ENCODE measurements around the gene PCDHGB2. TPM values are rescaled to one million over a fixed set of nuclear protein-coding genes. Genes with fewer than 3 reads are reported as not detected.

The PCDHGB2 gene
- total and polyA plus RNA-seq, 2 of the 4 experiments (the other 2 are of a cell fraction), result 2.6 to 3.0 TPM

GRCh38 chr5:141345327-141345726 is 14.5 kb upstream of the PCDHGB2 start:
- Histone ChIP-seq H3K36me3 (ENCODE audit: control insufficient read depth, insufficient read depth, low read length) (0 out of 2 replicates have a peak, but pooled peaks cover 2% of the 10 kb centered on the region), H3K23ac (ENCODE audit: low read depth, low read length) (no peak overlapping the region), H3K9me3 (ENCODE audit: control insufficient read depth, insufficient read depth, low read length) (peaks cover 29% of the 10 kb centered on the region), H2BK15ac (ENCODE audit: low read depth, low read length) (no peak overlapping the region), H3K4me2 (ENCODE audit: low read depth, low read length) (no peak overlapping the region), H4K5ac (ENCODE audit: low read depth, low read length) (no peak overlapping the region), H2BK20ac (ENCODE audit: low read depth, low read length) (no peak overlapping the region), H4K20me1 (ENCODE audit: insufficient read depth, low read length) (no peaks in the 10 kb centered on the region), H2AK5ac (ENCODE audit: low read depth, low read length) (no peak overlapping the region), H2AK9ac (replicated peaks; ENCODE audit: low read depth, low read length, poor library complexity) (no peak overlapping the region), H4K91ac (ENCODE audit: insufficient read depth, low read depth, low read length) (no peak overlapping the region), H3K14ac (replicated peaks; ENCODE audit: low read depth, low read length) (no peak overlapping the region), H3K9me1 (ENCODE audit: insufficient read depth, low read length) (no peaks in the 10 kb centered on the region), H2AFZ (replicated peaks; ENCODE audit: low read length, poor library complexity) (no peak overlapping the region), H3K79me1 (ENCODE audit: low read depth in 1 of 2, low read length in 2 of 2) (no peaks in the 10 kb centered on the region), H3K4me3 (ENCODE audit: insufficient read depth, low read depth, low read length) (no peak overlapping the region), H3K4ac (ENCODE audit: low read depth, low read length) (no peak overlapping the region), H4K8ac (ENCODE audit: low read depth in 2 of 2, low read length in 2 of 2) (no peak overlapping the region), H2BK5ac (ENCODE audit: low read depth, low read length, poor library complexity, severe bottlenecking) (no peak overlapping the region), H3K9ac (ENCODE audit: low read depth, low read length) (no peak overlapping the region), H3K18ac (ENCODE audit: low read depth, low read length) (no peak overlapping the region), H2BK120ac (ENCODE audit: low read depth, low read length) (no peak overlapping the region), H3K27ac (ENCODE audit: insufficient read depth, low read length) (no peak overlapping the region), H3K27me3 (ENCODE audit: control insufficient read depth, insufficient read depth, low read length) (no peaks in the 10 kb centered on the region), H3K4me1 (ENCODE audit: control insufficient read depth, insufficient read depth, low read length) (no peaks in the 10 kb centered on the region), H3K56ac (ENCODE audit: extremely low read depth, insufficient read depth, low read length) (no peak overlapping the region)
- dilution Hi-C loops (cut with HindIII; ENCODE audit: low sequenced_read_pairs, unreplicated experiment) (no loop called here), in situ Hi-C loops (cut with MboI; ENCODE audit: low sequenced_read_pairs) (no loop called here), intact Hi-C loops (cut with micrococcal nuclease) (no loop called here)
- POLR2A ChIA-PET (ENCODE audit: unreplicated experiment), result no interaction called here
- DNase-seq, result no peak
- no TSS peak for BruUV-seq (replicated peaks)
- 33% methylated on average over 7 of the region's 20 CpGs; no CpG with 5 or more reads in 1 of the 2 experiments for WGBS, 2 experiments (ENCODE audit: extremely low coverage in 2 of 2, insufficient read length in 1 of 2)
- CTCF ChIA-PET, result no interaction called here
- TF ChIP-seq SMC3 (IDR thresholded peaks at IDR 0.05; ENCODE audit: low read depth, low read length), result no peak
- TF ChIP-seq RCOR1 (IDR thresholded peaks at IDR 0.05; ENCODE audit: insufficient replicate concordance, low read length), result no peak
- TF ChIP-seq CEBPB (IDR thresholded peaks at IDR 0.05; ENCODE audit: low read depth, low read length), result no peak
- TF ChIP-seq BHLHE40 (IDR thresholded peaks at IDR 0.05; ENCODE audit: low read depth, low read length), result no peak
- TF ChIP-seq CTCF (conservative IDR thresholded peaks at IDR 0.05; ENCODE audit: low read depth, low read length), result no peak
- no peak for TF ChIP-seq FOS (IDR thresholded peaks at IDR 0.05; ENCODE audit: low read depth, low read length)
- TF ChIP-seq MAFK (IDR thresholded peaks at IDR 0.05; ENCODE audit: low read depth, low read length), result no peak
- no peak for TF ChIP-seq USF2 (IDR thresholded peaks at IDR 0.05; ENCODE audit: low read depth, low read length)
- no peak for TF ChIP-seq MXI1 (IDR thresholded peaks at IDR 0.05; ENCODE audit: borderline replicate concordance, low read depth, low read length)
- no peak for TF ChIP-seq RFX5 (IDR thresholded peaks at IDR 0.05; ENCODE audit: low read depth, low read length)
- TF ChIP-seq POLR2A (IDR thresholded peaks at IDR 0.05; ENCODE audit: low read depth, low read length), result no peak
- no peak for TF ChIP-seq ELK1 (IDR thresholded peaks at IDR 0.05; ENCODE audit: borderline replicate concordance, low read depth, low read length)
- no peak for TF ChIP-seq CHD1 (IDR thresholded peaks at IDR 0.05; ENCODE audit: low read depth, low read length)
- TF ChIP-seq MAZ (IDR thresholded peaks at IDR 0.05; ENCODE audit: borderline replicate concordance, low read depth, low read length), result no peak
- TF ChIP-seq RAD21 (IDR thresholded peaks at IDR 0.05; ENCODE audit: low read length), result no peak
- ATAC-seq (ENCODE audit: low read depth), result no peak

Data from IMR-90 (cell line).